IPS-NIHi7 (cell line): ENCODE data around the gene THUMPD3.

ENCODE experiments used
- DNase-seq: peaks from one replicate; pipeline ENCODE4 v3.0.0; 2012; ENCODE audit warnings: mixed read lengths; ENCODE audit errors: extremely low spot score

The THUMPD3 gene, protein sequence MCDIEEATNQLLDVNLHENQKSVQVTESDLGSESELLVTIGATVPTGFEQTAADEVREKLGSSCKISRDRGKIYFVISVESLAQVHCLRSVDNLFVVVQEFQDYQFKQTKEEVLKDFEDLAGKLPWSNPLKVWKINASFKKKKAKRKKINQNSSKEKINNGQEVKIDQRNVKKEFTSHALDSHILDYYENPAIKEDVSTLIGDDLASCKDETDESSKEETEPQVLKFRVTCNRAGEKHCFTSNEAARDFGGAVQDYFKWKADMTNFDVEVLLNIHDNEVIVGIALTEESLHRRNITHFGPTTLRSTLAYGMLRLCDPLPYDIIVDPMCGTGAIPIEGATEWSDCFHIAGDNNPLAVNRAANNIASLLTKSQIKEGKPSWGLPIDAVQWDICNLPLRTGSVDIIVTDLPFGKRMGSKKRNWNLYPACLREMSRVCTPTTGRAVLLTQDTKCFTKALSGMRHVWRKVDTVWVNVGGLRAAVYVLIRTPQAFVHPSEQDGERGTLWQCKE

DNA sequence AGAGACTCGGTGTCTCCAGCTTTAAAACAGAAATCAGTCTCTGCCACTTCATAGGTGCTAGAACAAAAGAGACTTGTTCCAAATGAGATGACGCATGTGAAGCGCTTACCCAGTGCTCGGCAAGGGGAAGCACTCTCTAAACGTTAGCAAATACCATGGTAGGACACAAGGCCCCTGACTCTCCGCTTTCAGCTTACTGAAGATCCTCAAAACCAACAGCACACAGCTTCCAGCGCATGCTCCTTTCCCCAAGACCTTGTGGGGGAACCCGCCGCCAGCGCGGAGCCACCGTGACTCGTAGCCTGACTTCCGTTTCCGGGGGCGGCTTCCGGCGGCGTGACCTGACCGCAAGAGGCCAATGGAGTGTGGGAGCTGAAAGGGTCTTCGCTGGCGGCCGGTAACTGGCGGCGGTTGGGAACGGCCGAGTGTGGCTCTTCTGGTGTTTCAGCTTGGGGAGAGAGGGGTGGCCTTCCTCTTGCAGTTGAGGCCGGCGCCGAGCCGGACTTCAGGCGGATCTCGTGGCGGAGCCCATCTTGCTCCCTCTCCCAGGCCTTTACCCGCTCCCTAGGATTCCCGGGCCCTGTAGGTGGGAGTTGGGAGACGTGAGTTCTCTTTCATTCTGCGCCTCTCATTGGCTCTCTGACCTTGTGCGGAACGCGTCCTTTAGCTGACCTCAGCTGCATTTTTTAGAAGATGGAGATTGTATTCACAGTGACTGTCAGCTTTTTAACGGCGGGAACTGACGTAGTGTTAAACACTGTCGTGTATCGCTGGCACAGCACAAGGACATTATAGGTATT lies at the start of gene THUMPD3:
TSS of gene THUMPD3 (plus strand) at position 324 of the 800 bp plus-strand sequence. CDS start 2,015 bp downstream, outside the sequence.
- DNase-seq = peak; percentile 87

DNA sequence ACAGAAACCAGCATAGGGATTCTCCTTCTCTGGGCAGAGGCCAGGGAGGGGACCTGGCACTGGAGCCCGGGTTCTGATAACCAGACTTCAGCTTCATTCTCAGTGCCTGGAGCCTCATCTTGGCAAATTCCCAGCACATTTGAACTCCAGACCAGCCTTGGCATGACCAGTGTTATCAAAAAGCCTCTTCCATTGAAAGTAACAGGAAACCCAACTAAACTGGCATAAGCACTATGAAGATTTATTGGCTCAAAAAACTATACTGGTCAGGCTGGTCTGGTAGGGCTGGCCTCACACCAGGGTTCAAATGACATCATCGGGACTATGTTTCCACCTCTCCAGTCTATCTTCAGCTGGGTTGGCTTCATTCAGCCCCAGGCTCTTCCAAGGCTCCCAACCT lies 48.1 kb upstream of the THUMPD3 start:
- no peak for DNase-seq

DNA sequence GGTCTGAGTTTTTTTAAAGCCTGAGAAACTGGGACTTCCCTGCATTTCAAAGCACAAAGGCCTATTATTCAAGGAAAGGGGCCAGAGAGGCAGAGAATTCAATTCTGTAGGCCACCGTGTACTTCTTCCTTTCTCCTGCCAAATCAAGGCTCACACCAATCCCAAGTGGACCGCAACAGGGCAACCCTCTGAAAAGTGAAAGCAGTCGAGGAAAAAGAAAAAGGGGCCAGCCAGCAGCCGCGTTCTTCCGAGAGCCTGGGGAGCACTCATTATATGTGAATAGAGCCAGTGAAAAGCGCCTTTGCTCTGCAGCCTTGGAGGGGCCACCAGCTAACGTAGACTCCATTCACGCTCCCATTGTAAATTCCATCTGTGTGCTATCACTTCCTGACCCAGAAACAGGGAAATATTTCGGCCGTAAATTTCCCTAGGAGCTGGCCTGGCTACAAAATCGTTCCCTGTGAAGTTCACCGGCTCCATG lies 45.9 kb upstream of the THUMPD3 start:
- DNase-seq = peak; percentile 42

DNA sequence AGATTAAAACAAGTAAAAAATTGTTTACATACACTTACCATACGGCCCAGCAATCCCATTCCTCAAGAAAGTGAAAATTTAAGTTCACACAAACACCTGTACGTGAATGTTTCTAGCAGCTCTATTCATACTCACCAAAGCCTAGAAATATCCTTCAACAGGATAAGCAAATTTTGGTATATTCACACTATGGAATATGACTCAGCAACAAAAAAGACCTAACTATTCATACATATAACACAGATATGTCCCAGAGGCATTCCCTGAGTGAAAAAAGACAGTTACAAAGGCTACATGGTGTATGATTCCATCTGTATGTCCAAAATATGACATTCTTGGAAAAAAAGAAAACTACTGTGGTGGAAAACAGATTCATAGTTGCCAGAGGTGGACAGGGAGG lies 40.1 kb upstream of the THUMPD3 start:
- DNase-seq = no peak

DNA sequence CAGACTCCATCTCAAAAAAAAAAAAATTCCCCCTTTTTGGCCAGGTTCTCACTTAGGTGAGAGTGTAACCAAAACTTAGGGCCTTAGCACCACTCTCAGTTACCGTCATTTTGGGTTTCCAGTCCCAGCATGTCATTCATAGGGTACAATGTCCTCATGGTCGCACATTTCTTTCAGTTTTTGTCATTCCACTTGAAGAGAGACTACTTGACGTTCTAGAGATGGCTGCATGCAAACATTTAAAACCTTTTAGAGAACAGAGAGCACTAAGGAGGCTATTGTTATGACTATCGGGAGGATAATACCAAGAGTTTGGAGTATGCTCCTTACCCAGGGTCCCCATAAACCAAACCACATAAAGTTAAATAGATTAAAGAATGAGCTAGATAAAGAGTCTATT lies 37.9 kb upstream of the THUMPD3 start:
- DNase-seq = no peak

DNA sequence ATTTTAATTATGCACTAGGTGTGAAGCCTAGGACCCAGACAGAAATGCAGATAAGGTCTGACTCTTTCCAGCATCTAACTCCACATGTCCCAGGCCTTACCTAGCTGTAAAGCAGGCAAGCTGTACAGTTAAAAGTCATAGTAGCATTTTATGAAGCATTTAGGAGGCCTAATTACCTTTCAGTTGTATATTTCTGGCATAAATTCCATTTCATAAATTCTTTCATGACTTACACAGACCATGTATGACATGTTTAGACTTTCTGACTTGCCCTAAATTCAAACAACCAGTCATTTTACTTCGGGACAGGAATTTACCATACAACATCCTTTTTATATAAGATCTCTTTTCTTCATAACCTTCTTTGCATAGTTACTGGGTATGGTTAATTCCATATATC lies 35.3 kb upstream of the THUMPD3 start:
- DNase-seq = no peak

DNA sequence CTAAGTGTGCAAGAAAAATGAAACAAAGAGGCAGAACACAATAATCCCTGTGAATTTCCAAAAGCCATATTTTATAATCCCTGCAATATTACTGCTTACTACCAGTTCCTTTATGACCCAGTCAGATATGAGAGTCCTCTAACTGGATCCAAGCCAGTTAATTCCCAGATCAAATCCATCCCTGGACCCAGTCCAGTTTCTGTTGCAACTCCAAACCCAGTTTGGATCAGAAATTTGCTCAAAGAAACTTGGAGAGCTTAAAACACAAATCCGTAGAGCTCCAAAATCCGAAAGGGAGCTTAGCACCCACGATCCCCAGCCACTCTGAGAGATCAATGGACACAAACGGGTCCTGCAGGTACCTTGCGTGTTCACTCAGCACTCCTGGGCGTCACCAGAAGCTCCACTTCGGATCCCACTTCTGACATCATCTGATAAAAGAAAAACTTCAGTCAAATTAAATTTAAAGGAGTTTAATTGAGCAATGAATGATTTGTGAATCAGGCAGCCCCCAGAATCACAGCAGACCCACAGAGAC lies 32.6 kb upstream of the THUMPD3 start:
- no peak for DNase-seq

DNA sequence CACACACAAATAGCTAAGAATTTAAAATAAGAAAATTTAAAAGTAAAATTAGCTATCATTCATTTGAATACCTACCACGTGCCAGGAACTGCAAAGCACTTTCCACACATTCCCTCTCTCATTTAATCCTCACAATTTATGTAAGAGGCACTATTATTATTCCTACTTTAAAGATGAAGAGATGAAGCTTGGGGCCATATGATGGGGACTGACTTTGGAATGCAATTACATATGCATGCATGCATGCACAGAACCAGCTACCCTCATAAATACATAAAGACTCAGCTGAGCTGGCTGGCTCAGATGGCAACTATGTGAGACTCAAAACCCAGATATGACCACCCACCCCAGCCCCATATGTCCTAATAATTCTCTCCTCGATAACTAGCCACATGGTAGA lies 31.7 kb upstream of the THUMPD3 start:
- no peak for DNase-seq

DNA sequence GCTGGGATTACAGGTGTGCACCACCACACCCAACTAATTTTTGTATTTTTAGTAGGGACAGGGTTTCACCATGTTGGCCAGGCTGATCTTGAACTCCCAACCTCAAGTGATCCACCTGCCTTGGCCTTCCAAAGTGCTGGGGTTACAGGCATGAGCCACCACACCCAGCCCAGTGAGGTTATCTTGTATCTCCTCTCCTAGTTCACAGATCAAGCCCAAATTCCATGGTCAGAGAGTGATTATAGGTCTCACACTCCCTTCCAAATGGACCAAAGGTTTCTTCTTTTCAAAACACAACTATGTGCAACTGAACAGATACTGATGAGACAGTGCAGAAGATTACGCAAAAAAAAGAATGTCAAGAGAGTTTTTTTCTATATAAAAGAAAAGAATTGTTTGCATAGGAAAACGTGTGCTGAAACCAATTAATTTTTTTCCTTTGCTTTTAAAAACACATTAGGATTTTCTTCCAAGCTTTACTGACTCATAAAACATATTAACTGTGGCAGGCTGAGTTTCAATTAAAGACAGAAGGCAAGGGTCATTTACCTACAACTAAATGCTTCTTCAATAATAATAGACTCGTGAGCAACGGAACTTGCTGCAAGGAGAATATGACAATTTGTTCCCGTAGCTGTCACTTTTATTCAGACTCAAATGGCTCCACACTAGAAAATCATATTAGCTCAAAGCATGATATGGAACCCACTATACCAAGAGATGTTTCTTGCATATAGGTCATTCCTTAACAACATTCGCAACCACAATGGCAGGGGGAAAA lies 30.4 kb upstream of the THUMPD3 start:
- DNase-seq = no peak

DNA sequence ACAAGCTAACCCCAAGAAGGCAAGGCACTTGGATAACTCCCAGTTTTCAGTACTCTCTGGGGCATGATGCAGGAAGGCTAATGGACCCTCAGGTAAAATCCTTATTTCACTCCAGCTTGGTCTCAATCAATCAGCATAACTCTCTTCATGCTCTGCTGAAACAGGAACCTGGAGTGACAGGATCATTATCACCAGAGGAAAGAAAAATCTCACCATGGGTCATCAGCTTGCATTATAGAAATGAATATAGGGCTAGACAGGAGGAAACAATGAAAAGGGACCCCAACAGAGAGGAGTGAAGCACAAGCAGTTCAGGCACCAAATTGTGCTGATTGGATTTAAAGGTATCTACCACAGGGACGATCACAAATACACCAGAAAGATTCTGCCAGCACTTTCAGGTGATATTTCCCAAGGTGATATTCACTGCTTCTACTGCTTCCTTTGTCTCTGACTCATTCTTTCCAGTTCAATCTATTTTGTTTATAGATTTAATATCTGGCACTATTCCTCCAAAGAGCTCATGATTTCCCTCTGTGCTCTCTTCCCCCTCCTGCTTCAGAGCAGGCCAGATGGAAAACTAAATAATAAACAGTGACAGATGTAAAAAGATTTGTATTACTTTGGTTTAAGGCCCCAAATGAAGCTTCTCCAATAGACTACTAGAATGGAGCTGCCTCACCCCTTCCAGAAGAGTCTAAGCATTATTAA lies 22.9 kb upstream of the THUMPD3 start:
- DNase-seq = no peak

DNA sequence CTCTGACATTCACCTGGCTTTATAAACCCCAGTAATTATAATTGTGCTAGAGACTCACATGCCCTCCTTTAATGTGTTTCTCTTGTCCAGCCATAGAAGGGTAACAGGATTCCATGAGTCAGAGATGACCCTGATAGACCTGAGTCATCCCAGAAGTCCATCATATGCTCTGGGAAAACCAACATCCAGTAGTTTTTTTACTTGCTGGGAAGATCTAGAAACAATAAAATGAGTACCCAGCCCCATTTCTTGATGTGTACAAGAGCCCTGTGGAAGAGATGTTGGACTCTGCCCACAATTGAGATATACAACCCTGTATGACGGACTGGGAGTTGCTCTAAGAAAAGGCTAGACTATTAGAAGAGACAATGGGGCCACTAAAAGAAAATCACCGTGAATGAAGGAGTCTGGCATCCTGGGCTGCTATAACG lies 22.4 kb upstream of the THUMPD3 start:
- no peak for DNase-seq

DNA sequence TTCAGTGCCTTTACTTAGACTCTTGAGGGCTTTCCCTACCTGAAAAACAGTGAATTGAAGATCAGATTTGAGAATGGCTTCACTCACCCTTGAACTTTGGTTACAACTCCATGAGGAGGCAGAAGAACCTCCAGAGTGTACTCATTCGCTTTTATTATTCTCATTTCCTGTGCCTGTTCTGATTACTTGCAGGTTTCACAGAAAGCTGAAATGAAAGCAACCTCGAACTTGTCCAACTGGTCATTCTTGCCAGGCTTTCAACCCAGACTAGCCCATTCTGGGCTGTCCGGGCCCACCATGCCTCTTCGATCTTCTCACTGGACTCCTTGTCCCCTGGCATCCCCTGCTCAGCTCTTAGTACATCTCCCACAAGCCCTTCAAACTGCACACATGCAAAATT lies 20.2 kb upstream of the THUMPD3 start:
- DNase-seq = no peak

DNA sequence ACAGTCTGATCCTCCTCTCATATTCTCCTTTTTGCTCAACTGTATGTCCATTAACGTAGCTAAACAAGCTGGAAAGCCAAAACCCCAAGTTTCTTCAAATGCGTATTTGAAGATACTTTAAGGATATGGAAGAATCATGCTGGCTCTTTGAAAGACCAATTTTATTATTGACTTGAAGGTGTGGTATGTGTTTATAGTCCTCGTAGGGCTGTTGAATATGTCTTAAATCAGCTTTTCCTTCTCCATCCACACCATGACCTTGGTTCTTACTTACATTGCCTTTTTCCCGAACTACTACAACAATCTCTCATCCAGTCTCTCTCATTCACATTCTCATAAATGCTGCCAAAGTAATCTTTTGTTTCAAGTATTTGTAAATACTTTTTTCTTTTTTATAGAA lies 19.7 kb upstream of the THUMPD3 start:
- DNase-seq = no peak

DNA sequence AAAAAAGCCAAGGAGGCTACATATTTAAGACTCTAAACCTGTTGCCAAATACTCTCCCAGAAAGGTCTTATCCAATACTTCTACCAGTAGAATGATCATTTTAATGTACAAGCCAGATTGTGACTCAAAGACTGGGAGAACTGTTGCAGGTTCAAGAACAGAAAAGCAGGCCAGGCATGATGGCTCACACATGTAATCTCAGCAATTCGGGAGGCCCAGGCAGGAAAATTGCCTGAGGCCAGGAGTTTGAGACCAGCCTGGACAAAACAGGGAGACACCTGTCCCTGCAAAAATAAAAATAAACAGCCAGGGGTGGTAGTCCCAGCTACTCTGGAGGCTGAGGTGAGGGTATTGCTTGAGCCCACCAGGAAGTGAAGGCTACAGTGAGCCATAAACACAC lies 17.8 kb upstream of the THUMPD3 start:
- no peak for DNase-seq

DNA sequence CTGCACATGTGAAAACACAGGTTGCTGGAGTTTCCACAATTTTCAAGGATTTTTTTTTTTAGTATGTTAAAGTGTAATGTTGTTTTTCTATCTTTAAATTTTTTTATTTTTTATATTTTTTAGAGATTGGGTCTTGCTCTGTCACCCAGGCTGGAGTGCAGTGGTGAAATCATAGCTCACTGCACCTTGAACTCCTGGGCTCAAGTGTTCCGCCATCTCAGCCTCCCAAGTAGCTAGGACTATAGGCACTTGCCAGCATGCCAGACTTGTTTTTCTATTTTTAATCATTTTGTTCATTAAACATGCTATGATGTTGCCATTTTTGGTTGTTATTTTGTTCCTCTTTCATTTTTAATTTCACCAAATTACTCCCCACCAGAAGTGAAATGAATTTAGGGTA lies 16.7 kb upstream of the THUMPD3 start:
- DNase-seq = no peak

DNA sequence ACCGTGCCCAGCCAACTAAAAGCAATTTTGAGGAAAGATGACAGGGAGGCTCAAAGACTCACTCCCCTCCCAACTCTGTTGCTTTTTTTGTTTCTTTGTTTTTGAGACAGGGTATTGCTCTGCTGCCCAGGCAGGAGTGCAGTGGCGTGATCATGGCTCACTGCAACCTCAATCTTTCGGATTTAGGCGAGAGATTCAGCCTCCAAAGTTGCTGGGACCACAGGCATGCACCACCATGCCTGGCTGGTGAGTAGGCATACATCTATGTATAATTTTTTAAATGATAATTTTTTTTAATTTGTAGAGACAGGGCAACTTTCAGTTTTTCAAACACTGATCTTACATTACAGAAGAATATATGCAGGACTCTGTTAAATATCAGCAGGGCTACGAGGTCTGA lies 15.8 kb upstream of the THUMPD3 start:
- no peak for DNase-seq

DNA sequence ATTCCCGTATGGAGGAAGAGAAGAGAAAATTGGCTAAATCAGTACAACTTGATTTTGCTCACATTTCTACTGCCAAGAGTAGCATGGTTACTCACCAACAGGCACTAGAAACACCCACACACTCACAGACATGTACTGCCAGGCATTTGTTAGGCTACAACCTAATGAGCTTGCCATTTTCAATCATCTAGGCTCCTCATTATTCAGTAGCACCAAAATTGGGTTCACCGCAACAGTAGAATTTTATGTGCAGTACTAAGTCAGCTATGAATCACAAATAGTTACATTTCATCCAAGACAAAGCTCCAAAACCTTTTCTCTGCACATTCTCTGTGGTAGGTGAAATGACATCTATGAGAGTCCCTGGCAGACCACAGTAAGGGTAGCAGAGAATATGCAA lies 15.0 kb upstream of the THUMPD3 start:
- no peak for DNase-seq

DNA sequence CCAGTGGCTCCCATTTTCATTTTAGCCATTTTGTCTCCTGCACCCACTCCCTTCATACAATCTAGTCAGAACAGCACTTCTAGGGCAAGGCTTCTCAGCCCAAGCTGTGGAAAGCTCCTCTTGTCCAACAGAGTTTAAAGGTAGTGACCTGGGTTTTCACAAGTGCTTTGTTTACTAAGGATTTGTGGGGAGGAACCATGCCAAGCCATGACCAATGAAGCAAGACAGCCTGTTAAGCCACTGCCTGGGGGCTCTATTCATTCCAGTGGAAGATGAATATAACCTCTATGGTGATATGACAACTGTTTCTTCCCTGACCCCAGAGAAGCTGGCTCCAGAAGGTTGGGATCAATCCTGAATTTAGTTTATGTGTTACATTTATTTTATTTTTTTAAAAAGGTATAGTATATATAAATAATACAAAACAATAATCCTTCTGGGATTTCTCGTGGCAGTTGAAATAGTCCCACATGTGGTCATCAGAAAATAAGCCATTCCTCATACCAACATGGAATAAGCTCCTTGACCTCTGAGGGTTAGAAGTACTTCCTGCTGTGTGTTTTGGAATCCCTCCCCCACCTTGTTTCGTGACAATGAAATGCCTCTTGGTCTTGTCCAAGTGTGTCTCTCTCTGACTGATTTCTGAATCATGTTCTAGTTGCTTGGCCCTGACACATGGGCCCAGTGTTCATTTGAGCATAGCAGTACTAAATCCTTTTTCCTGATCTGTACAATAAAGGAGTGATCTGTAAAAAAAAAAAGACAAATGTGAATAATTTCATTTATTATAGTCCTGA lies 13.3 kb upstream of the THUMPD3 start:
- no peak for DNase-seq

DNA sequence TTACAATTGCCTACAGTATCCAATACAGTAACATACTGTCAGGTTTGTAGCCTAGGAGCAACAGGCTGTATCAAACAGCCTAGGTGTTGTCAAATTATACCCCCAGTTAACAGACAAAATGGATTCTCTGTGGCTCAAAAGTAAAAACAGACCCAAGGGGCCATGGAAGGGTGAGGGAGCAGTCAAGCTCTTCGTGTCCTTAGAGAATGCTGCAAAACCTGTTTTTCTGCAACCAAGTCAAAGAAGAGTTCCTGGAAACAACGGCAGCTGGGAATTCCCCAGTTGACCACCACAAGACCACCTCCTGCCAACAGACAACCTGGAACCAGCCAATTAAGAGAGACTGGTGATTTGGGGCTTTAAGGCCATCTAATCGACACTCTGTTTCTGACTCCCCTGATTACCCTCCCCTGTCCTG lies 11.1 kb upstream of the THUMPD3 start:
- DNase-seq = peak; percentile 67
